NCI-H2196 (cell line): Measurements from ENCODE around the gene ARID5B.

Source experiments
- DNase-seq: peaks from one replicate; lab custom pipeline; 2025; ENCODE audit not compliant: unreplicated experiment; lab: John Stamatoyannopoulos, UW

ARID5B gene

DNA sequence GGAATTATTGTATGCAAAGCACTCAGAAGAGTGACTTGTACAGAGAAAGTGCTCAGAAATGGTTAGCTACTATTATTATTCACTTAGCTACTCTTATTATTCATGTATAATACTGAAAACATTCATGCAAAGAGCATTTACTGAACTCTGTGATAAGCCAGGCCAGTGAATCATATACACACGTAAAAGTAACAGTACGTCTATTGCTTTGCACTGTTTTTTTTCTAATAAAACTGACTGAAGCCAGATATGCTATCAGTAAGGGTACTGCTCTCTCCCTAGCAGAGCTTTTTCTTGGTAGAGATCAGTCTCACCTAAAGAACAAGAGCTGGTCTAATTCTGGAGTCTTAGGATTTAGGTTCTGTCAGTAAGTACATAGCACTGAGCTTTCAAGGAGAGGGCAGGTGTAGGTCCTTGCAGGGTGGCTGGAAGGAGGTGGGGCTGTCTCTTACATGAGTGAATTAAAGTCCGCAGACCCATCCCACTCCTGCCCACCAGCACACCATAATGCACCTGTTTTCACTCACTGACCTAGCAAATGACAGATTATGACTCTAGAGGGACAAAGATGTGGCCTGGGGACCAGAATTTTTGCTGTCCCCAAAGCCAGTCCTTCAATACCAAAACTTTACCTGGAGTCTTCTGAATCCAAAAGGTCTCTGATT lies 145.9 kb downstream of the ARID5B start:
- no peak for DNase-seq

DNA sequence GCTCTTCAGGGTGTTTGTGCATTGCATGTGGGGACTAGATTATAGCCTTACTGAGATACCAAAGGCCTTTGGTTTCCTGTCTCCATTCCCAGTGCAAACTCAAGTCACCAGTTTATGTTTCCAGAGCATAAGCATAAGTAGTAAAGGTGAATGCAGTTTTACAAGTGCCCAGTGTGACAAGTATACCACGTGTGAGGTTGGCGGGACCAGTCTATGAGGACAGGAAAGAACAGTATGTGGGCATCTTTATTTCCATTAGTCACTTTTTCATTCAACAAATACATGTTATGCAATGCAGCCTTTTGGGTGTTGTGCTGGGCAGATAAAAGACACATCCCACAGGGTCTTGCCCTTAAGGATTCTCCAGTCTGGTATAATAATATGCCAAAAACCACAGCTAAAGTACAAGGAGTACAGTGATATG lies 146.5 kb downstream of the ARID5B start:
- no peak for DNase-seq

DNA sequence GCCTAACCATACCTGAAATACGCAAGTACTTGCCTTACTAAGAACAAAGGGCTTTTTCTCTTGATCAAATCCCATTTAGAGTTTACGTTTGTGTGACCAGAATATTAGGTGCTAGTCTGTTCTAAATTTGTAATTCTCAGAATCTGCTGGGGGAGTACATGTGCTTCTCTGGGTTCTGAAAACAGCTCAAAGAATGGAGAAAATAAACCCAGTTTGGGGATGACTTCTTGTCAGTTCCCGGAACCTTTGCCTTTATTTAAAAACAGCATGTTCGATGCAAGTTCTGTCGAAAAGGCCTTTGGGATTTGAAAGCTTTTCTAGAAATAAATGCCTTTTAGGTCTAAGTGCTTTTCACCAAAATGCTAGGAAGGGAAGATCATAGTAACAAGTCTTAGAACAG lies 147.0 kb downstream of the ARID5B start:
- no peak for DNase-seq

DNA sequence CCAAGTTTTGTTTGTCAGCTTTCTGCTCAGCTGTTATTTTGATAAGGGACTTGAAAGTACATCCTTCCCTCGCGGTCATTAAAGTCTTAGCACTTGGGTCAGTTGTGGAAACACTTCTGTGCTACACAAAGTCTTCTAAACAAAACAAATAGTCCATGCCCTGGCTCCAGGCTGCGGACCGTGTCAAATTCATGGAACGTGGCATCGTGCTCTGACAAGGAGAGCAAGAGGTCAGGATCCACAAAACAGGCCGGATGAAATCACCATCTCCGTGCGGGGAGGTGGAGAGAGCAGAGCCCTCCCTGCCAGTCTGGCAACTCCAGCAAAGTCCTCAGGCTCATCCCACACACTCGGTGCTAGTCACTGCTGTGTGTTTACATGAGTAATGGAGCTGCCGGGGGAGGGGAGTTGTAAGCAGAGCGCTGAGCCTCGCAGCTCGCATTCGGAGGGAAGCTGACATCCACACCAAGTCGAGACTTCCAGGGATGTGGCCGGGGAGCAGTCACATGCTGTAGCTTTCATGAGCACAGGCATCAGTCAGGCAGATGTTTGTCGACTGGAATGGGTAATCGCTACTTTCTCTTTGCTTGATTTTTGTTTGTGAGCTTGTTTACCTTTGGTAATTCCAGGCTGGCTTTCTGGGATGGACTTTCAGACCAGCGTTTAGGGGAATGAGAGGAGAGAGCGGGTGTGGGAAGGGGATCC lies 147.6 kb downstream of the ARID5B start:
- no peak for DNase-seq

DNA sequence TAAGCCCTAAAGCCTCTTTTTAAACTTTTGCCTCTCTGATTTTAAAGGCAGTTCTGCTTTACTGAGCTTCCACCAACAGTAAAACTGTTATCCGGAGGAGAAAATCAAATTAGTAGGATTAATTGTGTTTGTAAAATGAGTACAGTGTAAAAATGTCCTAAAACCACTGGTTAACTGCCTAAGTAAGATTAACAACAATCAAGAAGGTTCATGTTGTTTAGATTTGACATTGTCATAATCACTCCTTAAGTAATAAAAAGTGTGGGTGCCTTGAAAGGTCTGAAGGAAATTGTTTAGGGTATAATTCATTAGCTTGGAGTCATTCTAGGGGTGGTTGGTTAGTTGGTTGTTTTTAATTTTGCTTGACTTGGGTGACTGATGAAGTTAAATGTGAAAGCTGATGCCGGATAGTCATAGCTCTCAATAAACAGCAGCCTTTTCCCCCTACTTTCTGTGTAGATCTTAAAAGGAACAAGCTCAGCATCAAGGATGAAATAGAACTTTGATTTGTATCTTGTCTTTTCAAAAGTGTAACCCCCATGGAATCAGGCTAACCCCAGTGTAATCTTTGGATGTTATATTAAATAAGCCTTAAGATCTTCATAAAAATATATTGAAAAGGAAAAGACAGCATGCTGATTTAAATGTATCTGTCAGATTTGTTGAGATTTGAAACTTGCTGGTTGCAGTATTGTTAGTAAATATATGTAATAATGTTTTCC lies 148.3 kb downstream of the ARID5B start:
- no peak for DNase-seq

DNA sequence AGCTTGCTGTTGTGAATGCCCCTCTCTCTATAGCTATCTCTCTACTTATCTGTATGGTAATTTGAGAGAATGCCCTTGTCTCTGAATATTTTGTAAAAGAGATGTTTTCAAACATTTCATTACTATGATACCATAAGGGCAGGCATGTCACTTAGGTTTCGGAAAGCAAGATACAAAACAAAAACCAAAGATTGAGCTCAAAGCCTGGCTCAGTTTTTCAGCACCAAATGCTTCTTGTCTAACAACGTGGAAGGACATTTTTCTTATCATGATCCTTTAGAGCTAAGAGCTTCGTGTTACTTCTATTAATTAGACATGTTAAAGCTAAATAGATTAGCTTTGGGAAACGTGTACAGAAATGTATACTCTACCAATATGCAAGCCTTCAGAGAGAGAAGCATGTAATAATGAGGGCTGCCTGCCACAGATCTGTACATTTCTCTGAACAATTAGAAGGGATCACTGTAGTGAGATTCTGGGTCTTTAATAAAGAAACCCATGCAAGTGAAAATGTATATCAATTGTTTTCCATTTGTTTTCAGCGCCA lies 148.9 kb downstream of the ARID5B start:
- no peak for DNase-seq

DNA sequence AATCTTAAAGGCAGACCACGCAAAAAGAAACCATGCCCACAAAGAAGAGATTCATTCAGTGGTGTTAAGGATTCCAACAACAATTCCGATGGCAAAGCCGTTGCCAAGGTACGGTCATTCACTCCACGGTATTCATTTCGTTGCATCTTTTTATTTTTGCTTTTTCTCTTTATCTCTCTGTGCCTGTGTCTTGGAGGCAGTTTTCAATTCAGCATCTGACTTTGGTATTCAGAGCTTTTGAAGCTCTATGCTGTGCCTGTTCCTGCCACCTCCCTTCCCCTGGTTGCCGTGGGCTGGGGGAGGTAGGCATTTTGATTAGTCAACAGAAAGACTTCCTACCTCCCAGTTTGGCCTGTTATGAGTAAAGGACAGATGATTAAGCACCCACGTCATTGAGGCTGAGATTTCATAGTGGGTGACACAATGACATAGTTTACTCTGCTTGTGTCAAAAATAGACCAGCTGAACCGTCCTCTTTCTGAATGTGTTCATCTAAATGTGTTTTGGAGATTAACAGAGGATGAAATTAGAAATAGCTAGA lies 149.5 kb downstream of the ARID5B start:
- no peak for DNase-seq

DNA sequence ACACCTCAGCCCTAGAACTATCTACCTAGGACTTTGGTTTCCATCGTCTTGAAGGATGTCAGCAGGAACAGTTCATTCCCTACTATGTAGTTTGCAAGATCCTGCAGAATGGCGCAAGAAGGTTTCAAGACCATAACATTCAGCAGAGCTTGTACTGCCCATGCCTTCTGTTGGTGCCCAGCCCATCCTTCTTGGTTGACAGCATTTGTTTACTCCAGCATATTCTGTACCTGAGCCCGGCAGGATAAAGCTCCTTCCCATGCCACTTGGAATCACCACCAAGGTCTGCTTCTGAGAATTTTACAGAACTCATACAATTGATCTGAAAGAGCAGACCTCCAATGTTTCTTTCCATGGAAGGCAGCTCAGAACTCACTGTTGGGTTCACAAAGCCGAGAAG lies 150.8 kb downstream of the ARID5B start:
- DNase-seq, result no peak

DNA sequence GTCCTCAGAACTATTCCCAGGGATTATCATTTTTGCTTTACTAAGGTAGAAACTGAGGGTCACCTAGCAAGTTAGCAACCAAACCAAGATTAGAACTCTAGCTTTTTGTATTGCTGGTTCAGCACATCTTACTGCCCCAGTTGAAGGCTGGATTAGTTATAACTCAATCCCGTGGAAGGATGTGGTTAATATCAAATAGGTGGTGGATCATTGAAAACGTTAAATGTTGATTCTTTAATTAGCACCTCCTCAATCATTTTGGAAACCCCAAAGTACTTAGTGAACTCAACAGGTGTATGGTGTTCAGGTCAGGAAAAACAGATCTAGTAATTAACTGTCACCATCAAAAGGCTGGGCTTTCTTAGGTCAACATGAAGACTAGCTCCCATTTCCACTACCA lies 152.4 kb downstream of the ARID5B start:
- no peak for DNase-seq

DNA sequence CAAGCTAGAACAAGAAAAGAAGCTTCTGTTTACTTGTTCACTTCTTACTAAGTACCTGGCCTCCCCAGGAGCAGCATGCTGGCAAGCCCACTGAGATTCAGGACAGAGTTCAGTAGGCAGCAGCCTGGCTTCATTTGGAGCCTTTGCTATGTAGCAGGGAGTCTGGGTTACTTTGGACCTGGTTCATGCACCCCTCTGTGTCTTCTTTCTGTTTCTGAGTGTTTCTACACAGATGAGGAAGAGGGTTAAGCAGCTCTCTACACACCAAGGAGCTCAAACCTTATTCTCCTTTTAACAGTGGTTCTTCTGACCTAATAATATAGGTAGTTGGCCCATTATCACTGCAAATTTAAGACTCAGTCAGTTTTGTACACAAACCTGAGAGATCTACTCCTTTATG lies 152.9 kb downstream of the ARID5B start:
- DNase-seq, result no peak

DNA sequence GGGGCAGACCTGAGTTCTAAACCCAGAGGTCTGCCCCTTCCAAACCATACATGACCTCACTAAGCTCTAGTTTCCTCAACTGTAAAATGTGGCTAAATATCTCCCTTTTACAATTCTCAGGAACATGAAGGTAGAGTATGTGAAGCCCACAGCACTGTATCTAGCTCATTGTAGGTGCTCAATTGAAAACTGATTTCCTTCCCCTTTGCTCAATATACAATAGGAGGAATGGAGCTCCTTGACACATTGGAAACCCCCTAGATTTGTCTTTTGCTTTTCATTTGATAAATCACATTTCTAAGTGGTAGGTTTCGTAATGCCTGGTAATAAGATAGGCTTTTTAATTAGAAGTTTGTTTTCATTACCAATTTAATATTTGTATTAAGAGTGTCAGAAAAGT lies 153.3 kb downstream of the ARID5B start:
- no peak for DNase-seq

DNA sequence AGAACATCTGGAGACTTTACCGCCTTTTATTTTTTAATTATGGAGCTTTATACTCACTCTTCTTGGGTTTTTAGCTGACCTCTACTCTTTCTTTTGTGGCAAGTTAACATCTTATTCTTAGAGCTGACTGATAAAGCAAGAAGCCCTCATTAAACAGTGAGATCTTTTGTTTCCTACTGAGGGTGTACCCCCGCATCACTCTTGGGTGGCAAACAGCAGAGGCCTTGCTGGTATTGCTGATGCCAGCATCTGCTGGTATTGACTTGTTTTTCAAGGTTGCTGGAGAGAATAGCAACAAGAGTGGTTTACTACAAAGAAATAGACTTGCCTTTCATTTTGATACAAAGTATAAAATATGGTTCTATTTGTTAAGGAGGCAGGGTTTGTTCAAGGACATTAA lies 154.7 kb downstream of the ARID5B start:
- no peak for DNase-seq

DNA sequence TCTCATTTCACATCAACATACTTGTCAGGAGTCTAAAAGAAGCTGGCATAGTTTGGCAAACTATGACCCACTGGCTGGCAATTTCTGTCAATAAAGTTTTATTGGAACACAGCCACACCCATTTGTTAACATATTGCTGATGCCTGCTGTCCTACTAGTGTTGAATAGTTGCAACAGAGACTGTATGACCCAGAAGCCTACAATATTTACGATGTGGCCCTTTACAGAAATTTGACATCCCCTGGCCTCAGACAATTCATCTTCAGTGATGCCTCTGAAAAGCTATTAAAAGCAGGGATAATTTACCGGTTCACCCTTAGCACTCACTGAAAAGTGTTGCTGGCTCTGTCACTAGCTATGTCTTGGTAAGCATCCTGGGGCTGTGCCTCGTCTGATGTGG lies 155.2 kb downstream of the ARID5B start:
- DNase-seq, result no peak

DNA sequence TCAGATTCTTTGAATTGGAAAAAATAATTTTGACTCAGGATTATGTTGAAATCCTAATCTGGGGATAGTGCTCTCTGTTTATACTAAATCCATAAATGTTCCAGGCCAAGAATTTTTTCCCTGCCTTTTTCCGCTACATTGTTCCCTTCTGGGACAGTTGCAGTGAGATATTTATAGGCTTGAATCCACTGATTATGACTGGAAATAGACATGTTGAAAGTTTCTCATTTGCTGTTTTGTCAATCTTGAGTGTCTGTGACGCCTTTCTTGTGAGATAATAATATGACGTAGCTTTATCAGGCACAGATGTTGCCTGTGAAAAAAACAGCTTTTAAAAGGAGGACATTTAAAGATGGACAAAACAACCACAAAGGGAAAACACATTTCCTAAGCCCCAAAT lies 155.9 kb downstream of the ARID5B start:
- no peak for DNase-seq

DNA sequence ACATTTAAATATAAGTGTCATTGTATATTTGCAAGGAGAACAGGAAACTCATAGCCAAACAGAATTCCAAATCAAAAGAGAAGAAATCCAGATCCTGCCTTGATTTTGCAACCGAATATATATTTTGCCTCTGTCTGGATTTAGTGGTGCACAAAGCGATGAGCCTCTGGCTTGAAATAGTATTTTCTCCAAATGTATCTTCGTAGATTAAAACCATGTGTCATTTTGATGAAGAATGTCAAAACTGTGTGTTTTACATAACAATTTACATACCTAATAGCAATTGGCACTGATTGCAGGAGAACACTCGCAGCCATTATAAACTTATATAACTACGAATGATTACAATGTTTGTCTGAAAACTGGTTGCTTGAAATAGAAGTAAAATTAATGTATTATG lies 156.4 kb downstream of the ARID5B start:
- no peak for DNase-seq

DNA sequence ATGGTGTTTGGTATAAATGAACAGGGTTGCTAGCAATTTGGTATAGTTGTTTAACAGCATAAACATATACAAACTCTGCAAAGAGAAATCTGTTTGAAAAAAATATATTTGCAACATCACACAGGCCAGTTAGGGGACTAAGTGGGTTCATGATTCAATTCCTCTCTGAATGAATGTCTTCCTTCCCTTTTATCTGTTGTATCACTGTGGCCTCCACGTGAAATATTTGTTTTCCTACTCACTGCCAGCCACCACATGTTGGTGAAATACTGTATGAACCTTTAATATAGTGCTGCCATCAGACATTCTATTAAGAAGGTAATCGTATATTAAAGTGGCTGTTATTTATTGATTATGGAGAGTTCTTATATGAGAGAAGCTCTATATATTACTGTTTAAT lies 157.0 kb downstream of the ARID5B start:
- no peak for DNase-seq

DNA sequence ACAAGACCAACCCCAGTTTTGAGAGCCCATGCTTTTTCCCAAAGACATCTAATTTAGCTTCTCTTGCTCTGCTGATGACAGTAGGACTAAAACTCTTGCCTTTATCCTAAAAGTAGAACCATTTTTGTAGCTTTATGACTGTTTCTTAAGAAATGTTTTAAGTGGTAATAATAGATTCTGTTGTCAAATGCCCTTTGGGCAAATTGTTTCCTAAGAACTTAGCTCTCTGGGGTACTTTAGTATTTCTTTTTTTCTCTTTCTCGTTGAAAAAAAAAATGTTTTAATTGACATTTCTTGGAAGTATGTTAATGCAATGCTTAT lies 157.4 kb downstream of the ARID5B start:
- no peak for DNase-seq

DNA sequence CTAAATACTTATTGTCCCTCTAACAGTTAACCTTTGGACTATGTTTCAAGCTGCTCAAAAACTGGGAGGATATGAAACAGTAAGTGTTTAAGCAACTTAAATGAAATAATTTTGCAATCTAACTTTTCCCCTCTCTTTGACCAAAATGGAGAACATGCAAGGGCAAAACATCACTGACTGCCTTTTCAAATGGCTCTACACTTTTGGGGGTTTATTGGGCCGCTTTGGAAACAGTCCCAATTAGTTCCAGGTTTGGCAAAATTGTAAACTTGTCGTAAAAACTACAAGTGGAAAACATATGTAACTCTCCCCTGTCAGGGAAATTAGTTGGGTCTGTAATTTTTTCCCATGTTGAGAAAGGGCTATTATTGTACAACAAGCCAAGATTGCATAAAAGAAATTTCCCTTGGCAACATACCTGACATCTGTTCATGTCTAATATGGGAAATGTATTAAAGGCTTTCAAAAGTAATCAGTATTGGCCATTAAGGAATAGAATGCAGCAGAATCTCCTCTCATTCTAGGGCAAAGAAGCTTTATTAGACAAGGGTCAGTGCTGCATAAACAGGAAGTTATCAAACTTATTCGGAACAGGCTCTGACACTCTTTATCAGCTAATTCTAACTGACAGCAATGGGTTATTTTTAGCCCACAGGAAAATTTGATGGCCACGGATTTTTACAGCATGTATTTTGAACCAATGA lies 157.9 kb downstream of the ARID5B start:
- no peak for DNase-seq

DNA sequence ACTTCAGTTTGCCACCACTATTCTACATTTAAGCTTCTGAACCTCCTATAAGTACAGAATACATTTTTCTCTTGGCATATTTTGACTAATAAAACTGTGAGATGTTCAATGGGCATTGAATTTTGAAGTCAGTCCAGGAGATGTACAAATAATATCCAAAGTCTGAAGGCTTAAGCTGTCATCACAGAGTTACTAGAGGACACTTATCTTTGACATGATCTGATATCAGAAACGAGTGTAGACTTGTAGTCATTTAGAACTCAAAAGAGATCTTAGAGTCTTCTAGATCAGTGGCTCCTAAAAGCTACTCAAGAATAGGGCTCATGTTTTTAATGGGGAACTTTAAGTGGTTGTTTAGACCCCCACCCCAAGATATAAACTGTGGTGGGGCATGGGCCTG lies 160.5 kb downstream of the ARID5B start:
- DNase-seq, result no peak

DNA sequence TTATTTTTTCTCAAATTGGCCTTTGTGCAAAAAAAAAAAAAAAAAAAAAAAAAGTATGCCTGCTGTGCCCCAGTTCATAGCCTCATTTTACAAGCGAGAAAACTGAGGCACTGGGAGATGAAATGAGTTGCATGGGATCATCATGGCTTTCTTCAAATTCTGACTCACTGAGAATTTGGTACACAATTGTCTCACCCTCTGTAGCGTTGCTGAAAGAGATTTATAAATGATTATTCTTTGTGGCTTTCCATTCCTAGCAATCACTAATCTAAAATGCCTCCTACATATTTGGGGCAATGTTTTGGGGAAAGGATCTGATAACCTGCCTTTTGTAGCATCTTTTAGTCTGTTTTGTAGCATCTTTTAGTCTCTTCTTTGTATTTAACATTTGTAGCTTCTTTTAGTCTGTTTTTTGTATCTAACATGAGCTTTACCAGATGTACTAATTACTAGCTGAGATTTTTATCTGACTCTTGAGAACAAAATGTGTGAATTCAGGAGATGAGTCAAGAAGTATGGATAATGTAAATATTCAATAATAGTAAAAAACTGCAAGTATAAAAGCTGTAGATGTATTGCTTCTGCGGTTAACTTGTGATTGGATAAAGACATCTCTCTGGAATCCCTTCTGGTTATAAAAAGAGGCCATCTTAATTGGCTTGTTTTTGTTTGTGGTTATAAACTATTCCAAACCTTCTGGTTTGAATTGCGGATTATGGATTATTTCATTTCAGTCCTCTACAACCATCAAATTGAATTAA lies 161.4 kb downstream of the ARID5B start:
- DNase-seq, result no peak
